GM18909 (cell line): ENCODE measurements around the gene PFN1.

Experiments used
- ATAC-seq: cut with Tn5 transposase; IDR thresholded peaks from one replicate; pipeline ENCODE4 v1.9.1; 2021; ENCODE audit warnings: mild to moderate bottlenecking; ENCODE audit not compliant: unreplicated experiment, poor library complexity

PFN1 gene

DNA sequence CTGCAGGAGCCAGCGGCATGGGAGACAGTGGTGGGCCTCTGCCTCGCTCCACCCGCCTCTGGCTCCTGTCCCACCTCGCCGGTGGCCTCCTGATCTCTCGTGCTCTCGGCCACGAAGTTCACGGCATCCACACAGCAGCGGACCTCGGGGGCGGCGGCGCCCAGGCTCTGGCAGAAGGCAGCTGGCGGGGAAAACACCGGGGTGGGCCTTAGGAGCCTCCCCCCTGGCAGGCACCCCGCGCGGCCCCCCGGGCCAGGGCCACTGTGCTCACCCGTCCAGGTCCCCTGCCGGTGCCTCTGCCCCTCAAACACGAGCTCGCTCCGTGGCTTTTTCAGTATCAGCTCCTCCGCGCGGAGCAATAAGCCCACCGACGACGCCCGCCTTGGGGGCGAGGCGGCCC lies 49.4 kb downstream of the PFN1 start:
- no peak for ATAC-seq

DNA sequence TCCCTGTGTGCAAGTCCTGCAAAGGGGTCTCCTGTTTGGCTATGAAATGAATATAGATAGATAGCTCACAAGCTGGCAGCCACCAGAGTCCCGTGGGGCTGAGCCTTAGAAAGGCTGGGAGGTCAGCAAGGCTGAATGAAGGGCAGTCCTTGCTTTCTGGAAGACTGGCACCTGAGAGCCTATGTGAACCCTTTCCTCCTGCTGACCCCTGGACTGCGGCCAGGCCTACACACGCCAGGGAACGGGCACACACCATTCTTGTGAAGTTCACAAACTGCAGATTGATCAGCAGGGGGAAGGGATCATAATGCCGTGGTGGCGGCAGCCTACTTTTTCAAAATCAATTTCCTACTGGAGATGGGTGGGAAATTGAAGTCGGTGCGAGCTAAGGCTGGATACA lies 50.0 kb downstream of the PFN1 start:
- ATAC-seq: no peak

DNA sequence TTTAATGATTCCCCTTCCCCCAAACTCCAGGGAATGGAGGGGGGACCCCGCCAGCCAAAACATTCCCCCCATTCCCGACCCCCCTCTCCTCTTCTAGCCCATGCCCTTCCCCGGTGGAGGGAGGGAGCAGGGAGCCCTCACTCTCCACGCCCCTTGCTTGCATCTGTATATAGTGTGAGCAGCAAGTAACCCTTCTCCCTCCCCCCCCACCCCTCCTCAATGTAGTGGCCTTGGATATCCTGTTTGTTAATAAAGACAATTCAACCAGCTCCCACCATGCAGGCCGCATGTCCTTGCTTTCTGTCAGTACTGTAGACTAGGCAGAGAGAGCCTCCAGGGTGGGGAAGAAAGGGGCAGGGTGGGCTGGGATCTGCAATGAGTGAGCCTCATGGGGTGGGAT lies 50.5 kb downstream of the PFN1 start:
- ATAC-seq: no peak

- no peak for ATAC-seq
Measured at GRCh38 chr17:4897198-4897687, 51.1 kb downstream of the PFN1 start.

- ATAC-seq: no peak
Measured at GRCh38 chr17:4896332-4897197, 51.8 kb downstream of the PFN1 start.

DNA sequence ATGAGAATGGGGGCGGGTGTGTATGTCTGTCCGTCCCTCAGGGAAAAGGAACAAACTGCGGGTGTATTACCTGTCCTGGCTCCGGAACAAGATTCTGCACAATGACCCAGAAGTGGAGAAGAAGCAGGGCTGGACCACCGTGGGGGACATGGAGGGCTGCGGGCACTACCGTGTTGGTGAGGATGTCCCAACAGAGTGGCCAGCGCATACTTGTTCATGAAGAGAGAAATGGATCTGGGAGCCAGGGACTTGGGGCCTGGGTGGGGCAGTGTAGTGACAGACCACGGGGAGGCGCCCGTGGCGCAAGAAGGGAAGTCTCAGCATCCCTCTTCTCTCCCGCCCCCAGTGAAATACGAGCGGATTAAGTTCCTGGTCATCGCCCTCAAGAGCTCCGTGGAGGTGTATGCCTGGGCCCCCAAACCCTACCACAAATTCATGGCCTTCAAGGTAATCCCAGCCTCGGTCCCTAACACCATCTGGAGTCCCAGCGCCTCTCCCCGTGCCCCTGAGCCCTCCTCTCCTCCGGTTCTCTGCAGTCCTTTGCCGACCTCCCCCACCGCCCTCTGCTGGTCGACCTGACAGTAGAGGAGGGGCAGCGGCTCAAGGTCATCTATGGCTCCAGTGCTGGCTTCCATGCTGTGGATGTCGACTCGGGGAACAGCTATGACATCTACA lies 52.5 kb downstream of the PFN1 start:
- no peak for ATAC-seq
